Liver (tissue), 3 donors: ENCODE data around the gene ANXA8L1.

Source experiments
- CTCF ChIP-seq: fragments of 150-350 bp; IDR thresholded peaks from 2 replicates; pipeline ENCODE4 v1.5.1; 2017; ENCODE audit warnings: improper control_type of control experiment, low read depth, low read length; ENCODE audit not compliant: missing input control
- EGR1 ChIP-seq, 2 donors: IDR thresholded peaks; 2 replicates each; pipeline ENCODE4 v1.6.1; 2016 to 2018; ENCODE audit warnings: antibody characterized with exemption in 2 of 2, low read depth in 2 of 2
- RAD21 ChIP-seq, 2 donors: IDR thresholded peaks; 2 replicates each; pipeline ENCODE4 v1.6.1; 2016; ENCODE audit warnings: antibody characterized with exemption in 2 of 2, mild to moderate bottlenecking in 2 of 2
- REST ChIP-seq: IDR thresholded peaks from 2 replicates; pipeline ENCODE4 v1.6.1; 2016; ENCODE audit warnings: antibody characterized with exemption, mild to moderate bottlenecking
- TAF1 ChIP-seq: conservative IDR thresholded peaks from 2 replicates; pipeline ENCODE4 v1.6.1; 2016; ENCODE audit warnings: antibody characterized with exemption, mild to moderate bottlenecking
- ZBTB33 ChIP-seq: IDR thresholded peaks from 2 replicates; pipeline ENCODE4 v1.6.1; 2016; ENCODE audit warnings: antibody characterized with exemption
- donor health status: healthy.
- donor health status: healthy.

- TF ChIP-seq CTCF: no peak
- no peak for TF ChIP-seq TAF1
- TF ChIP-seq RAD21 (IDR thresholded peaks at IDR 0.05): no peak
- TF ChIP-seq EGR1 (IDR thresholded peaks at IDR 0.05; ENCODE audit: low read depth in 2 of 2): no peak
- no peak for TF ChIP-seq REST
- no peak for TF ChIP-seq ZBTB33
Measured at GRCh38 chr10:46330894-46331293, 44.7 kb upstream of the ANXA8L1 start.
